Measurements from ENCODE around the gene TRAPPC6A. TPM values are rescaled to one million over a fixed set of nuclear protein-coding genes. Genes with fewer than 3 reads are reported as not detected.

The TRAPPC6A gene
- total and polyA plus RNA-seq, 2 of the 4 experiments (the other 2 are of a cell fraction): 4.1 to 13.4 TPM

- no TSS peak for BruUV-seq (replicated peaks)
Observed at GRCh38 chr19:45217193-45217956, 39.3 kb upstream of the TRAPPC6A start.

More at GRCh38 chr19:45217193-45217956, 39.3 kb upstream of the TRAPPC6A start:
- no peak overlapping the region for H2BK15ac ChIP-seq (ENCODE audit: low read depth, low read length)
- in situ Hi-C loops (cut with MboI; ENCODE audit: low sequenced_read_pairs): no loop called here
- H3K4ac ChIP-seq (ENCODE audit: low read depth, low read length): no peak overlapping the region
- H2BK120ac ChIP-seq (ENCODE audit: low read depth, low read length): no peak overlapping the region
- no peak overlapping the region for H3K14ac ChIP-seq (replicated peaks; ENCODE audit: low read depth, low read length)
- H3K4me3 ChIP-seq (ENCODE audit: insufficient read depth, low read depth, low read length): peak overlapping the region; percentile 27
- no peaks in the 10 kb centered on the region for H3K9me3 ChIP-seq (ENCODE audit: control insufficient read depth, insufficient read depth, low read length)
- ChIA-PET CTCF (no interaction called here), POLR2A (ENCODE audit: unreplicated experiment) (no interaction called here)
- intact Hi-C loops (cut with micrococcal nuclease): no loop called here
- no peak overlapping the region for H3K18ac ChIP-seq (ENCODE audit: low read depth, low read length)
- H4K20me1 ChIP-seq (ENCODE audit: insufficient read depth, low read length): no peaks in the 10 kb centered on the region; the same call in 1 of the 2 replicates
- no peak overlapping the region for H4K5ac ChIP-seq (ENCODE audit: low read depth, low read length)
- no peak overlapping the region for H2AK5ac ChIP-seq (ENCODE audit: low read depth, low read length)
- H4K8ac ChIP-seq (ENCODE audit: low read depth in 2 of 2, low read length in 2 of 2): no peak overlapping the region
- no peak overlapping the region for H3K9ac ChIP-seq (ENCODE audit: low read depth, low read length)
- no peak overlapping the region for H3K56ac ChIP-seq (ENCODE audit: extremely low read depth, insufficient read depth, low read length)
- peak overlapping the region; percentile 61 for H2AFZ ChIP-seq (replicated peaks; ENCODE audit: low read length, poor library complexity)
- H3K9me1 ChIP-seq (ENCODE audit: insufficient read depth, low read length): no peaks in the 10 kb centered on the region
- H3K79me1 ChIP-seq (ENCODE audit: low read depth in 1 of 2, low read length in 2 of 2): no peaks in the 10 kb centered on the region
- H3K4me2 ChIP-seq (ENCODE audit: low read depth, low read length): peak overlapping the region; percentile 94
- no peak overlapping the region; the same call in 1 of the 2 replicates for H3K23ac ChIP-seq (ENCODE audit: low read depth, low read length)
- H4K91ac ChIP-seq (ENCODE audit: insufficient read depth, low read depth, low read length): no peak overlapping the region
- H2BK20ac ChIP-seq (ENCODE audit: low read depth, low read length): no peak overlapping the region
- no peak for DNase-seq
- peaks cover 2% of the 10 kb centered on the region; the same call in 1 of the 2 replicates for H3K4me1 ChIP-seq (ENCODE audit: control insufficient read depth, insufficient read depth, low read length)
- H2AK9ac ChIP-seq (replicated peaks; ENCODE audit: low read depth, low read length, poor library complexity): no peak overlapping the region
- no peak overlapping the region for H2BK5ac ChIP-seq (ENCODE audit: low read depth, low read length, poor library complexity, severe bottlenecking)
- ATAC-seq (ENCODE audit: low read depth): peak; percentile 83
- TF ChIP-seq SMC3 (IDR thresholded peaks at IDR 0.05; ENCODE audit: low read depth, low read length) (no peak), RFX5 (IDR thresholded peaks at IDR 0.05; ENCODE audit: low read depth, low read length) (no peak), MXI1 (IDR thresholded peaks at IDR 0.05; ENCODE audit: borderline replicate concordance, low read depth, low read length) (no peak), USF2 (IDR thresholded peaks at IDR 0.05; ENCODE audit: low read depth, low read length) (no peak), CHD1 (IDR thresholded peaks at IDR 0.05; ENCODE audit: low read depth, low read length) (no peak), FOS (IDR thresholded peaks at IDR 0.05; ENCODE audit: low read depth, low read length) (no peak), POLR2A (IDR thresholded peaks at IDR 0.05; ENCODE audit: low read depth, low read length) (no peak)
- dilution Hi-C loops (cut with HindIII; ENCODE audit: low sequenced_read_pairs, unreplicated experiment): no loop called here
- no peaks in the 10 kb centered on the region for H3K36me3 ChIP-seq (ENCODE audit: control insufficient read depth, insufficient read depth, low read length)
- 5% methylated on average over 23 of the region's 46 CpGs; no CpG with 5 or more reads in 1 of the 2 experiments for whole genome bisulfite sequencing, 2 experiments (ENCODE audit: extremely low coverage in 2 of 2, insufficient read length in 1 of 2)
- peaks cover 69% of the 10 kb centered on the region for H3K27me3 ChIP-seq (ENCODE audit: control insufficient read depth, insufficient read depth, low read length)
- H3K27ac ChIP-seq (ENCODE audit: insufficient read depth, low read length): no peak overlapping the region

Data from IMR-90 (cell line).